GM19324 (cell line): ENCODE results near the gene RWDD4.
"Not testable (repeated sequence)": the region's sequence is repeated elsewhere in the genome, so short reads cannot be mapped to it uniquely, and the experiment has no call there.

ENCODE experiments used
- ATAC-seq: cut with Tn5 transposase; IDR thresholded peaks from one replicate; pipeline ENCODE4 v1.9.1; 2021; ENCODE audit warnings: mild to moderate bottlenecking, moderate library complexity; ENCODE audit not compliant: unreplicated experiment, low FRiP score

RWDD4 gene

GRCh38 chr4:183636503-183636902 is 22.5 kb downstream of the RWDD4 start:
- no peak for ATAC-seq

DNA sequence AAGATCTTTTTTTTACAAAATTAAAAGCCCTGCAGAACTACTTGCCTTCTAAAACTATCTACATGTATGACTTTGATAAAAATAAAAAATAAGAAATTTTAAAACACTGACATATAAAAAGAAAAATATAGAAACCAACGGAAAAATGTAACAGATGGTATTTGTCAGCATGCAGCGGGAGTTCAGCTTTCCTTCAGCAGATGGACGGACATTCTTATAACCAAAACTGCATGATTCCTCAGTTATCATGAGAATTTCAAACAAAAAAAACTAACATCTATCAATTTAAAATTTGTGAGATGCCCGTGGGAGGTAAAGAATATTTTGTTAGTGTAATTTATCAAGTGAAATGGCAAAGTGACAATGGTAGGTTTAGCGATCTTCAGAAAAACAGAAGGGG is 23.2 kb downstream of the RWDD4 start:
- ATAC-seq: no peak

- no peak for ATAC-seq
Observed at GRCh38 chr4:183635321-183635720, 23.7 kb downstream of the RWDD4 start.

- ATAC-seq: no peak
Observed at GRCh38 chr4:183633476-183634400, 25.2 kb downstream of the RWDD4 start.

DNA sequence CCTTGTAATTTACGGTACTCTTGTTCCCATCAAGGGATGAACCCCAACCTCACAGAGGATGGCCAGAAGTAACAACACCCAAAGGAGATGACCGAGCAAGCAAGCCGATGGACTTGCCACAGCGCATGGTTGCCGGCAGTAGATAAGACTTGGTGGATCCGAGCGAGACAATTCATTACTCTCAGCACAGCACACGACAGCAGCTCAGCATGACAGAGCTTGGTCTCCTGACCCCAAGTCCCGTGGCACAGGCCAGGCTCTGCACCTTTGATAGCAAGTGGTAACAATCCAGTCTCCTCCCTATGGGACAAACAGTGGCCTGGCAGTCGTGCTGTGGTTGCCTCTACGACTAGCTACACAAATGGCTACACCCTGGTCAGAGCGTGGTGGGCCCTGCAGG is 26.3 kb downstream of the RWDD4 start:
- ATAC-seq: no peak

GRCh38 chr4:183631577-183632198 is 27.3 kb downstream of the RWDD4 start:
- ATAC-seq: no peak

DNA sequence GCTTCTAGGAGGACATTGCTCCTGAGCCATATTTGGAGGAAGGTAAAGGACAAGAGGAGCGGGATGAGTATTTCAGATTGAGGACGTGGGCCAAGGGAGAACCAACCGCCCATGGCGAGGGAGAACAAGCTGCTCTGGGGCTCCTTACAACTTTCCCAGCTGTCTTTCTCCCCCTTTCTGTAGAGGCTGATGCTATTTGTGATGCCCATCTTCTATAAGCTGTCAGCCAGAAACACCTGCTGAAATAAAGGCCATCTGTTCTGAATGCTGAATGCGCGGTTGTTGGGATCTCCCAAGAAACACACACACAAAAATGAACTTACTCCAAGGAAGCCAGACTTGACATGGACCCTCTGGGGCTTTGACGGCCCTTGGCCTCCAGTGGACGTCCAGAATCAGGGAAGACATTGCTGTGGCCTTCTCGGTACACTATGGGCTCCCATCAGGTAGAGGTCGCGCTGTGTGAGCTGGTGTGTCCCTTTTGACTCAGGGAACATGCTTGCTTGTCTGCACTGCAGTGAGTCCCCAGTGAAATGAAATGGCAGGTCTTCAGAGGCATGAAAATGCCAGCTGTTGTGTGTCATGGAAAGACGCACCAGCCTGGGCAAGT is 30.9 kb downstream of the RWDD4 start:
- no peak for ATAC-seq

GRCh38 chr4:183627286-183627685 is 31.7 kb downstream of the RWDD4 start:
- ATAC-seq: not testable (repeated sequence)

DNA sequence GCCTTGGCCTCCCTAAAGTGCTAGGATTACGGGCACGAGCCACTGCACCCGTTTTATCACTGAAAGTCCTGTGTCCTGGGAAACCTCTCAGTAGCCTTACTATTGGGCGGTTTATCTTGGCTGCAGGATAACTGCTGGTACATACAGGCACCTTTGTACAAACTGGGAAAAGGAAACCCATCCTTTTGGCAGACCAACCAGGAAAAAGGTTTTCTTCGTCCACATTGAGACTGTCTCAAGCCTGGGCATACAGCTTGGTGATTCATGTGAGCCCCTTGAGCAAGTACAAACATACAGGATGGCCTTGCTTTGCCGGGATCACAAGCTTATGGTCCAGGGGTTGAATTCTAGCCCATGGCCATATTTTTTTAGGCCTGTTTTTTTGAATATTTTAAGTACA is 32.8 kb downstream of the RWDD4 start:
- ATAC-seq: no peak

DNA sequence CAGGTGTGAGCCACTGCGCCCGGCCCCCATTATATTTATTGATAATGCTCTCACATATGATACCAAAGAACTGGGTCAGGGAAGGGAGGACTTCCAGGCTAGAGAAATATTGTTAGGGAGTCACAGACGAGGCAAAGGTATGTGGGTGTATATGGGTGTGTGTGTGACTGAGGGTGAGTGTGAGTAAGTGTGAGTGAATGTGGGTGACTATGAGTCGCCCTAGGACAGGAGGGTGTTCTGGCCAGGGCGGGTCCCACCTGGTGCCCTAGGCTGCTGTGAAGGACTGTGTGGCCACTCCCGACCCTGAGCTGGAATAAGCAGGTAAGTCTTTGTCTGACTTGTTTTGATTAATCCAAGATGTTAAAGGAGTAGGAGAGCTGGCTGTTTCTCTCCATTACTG is 34.4 kb downstream of the RWDD4 start:
- ATAC-seq: no peak

- no peak for ATAC-seq
Observed at GRCh38 chr4:183621875-183622274, 37.1 kb downstream of the RWDD4 start.

GRCh38 chr4:183620421-183620820 is 38.6 kb downstream of the RWDD4 start:
- ATAC-seq: no peak

- ATAC-seq: no peak
Observed at GRCh38 chr4:183618681-183619080, 40.3 kb downstream of the RWDD4 start.

GRCh38 chr4:183617075-183617474 is 41.9 kb downstream of the RWDD4 start:
- ATAC-seq: no peak

DNA sequence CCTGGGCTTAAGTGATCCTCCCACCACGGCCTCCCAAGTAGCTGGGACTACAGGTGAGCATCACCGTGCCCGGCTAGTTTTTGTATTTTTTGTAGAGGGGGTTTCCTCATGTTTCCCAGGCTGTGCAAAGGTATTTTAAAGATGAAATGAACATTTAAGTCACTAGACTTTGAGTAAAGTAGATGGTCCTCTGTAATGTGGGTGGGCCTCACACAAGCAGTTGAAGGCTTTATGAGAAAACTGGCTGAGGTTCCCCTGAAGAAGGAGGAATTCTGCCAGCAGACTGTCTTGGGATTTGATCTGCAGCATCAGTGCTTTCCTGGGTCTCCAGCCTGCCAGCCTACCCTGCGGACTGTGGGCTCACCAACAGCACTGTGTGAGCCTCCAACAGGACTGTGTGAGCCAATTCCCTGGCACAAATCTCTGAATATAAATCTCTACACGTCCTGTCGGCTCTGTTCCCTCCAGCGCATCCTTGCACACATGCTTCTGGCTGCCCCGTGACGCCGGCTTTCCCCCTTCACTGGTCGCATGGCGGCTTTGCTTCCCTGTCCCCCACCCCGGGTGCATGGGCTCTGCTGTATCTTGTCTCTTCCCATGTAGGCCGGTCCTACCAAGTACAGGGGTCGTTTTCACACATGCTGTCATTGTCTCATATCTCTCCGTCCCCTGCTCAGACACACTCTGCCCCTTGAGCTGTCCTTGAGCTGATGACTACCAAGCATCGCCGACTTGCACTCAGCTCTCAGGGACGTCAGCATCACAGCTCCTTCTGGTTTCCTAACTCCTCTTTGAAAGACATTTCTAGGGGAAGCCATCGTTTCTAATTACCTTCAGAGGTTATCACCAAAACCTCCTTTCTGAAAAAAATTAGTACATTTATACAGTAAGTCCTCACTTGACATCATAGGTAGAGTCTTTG is 46.4 kb downstream of the RWDD4 start:
- no peak for ATAC-seq

GRCh38 chr4:183611210-183611830 is 47.7 kb downstream of the RWDD4 start:
- no peak for ATAC-seq

DNA sequence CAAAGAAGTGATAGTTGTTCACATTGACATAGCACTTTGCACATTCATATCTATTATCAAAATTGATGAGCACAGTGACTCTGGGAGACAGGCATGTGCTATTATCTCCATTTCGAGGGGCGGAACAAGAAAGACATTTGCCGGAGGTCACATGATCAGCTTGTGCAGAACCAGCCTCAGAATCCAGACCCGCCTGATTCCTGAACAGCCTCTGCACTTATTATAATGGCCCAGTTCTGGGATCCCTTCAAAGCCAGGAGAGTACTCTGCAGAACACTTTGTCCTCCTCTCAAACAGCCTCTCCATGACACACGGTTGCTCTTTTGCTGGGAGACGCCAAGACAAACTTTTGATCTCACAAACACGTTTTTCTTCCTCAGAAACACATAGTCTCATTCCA is 48.4 kb downstream of the RWDD4 start:
- ATAC-seq: no peak

- ATAC-seq: no peak
Observed at GRCh38 chr4:183610033-183610432, 49.0 kb downstream of the RWDD4 start.

DNA sequence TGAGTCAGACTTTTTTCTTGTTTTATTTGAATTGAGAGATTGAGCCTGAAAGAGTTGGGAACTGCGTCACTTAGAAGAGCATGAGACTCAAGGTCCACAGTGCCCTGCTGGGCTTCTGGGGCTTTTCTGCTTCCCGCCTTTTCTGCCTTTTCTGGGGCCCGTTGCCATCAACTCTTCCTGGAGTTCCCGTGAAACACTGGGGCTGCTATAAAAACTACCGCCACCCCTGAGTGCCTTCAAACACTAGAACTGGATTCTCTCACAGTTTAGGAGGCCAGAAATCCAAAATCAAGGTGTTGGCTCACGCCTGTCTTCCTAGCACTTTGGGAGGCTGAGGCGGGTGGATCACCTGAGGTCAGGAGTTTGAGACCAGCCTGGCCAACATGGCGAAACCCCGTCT is 49.8 kb downstream of the RWDD4 start:
- no peak for ATAC-seq

- ATAC-seq: no peak
Observed at GRCh38 chr4:183607894-183608293, 51.1 kb downstream of the RWDD4 start.
